GM13977 (cell line): ENCODE data around the gene MSI2.

Source experiments
- DNase-seq: peaks from one replicate; pipeline ENCODE4 v3.0.0; 2012; ENCODE audit warnings: low spot score
- CTCF ChIP-seq: IDR thresholded peaks from 2 replicates; pipeline ENCODE4 v1.5.1; 2012; ENCODE audit warnings: mild to moderate bottlenecking, control low read depth; ENCODE audit not compliant: insufficient read depth; ENCODE audit errors: extremely low read depth, missing control alignments
- in situ Hi-C: fragments of 300-500 bp; cut with MboI; formaldehyde crosslinking; loops from one replicate; pipeline ENCODE4 v1.12.0; 2022; ENCODE audit warnings: low sequenced_read_pairs, low pct_unique_long_range_greater_than_20kb, mixed read lengths, inconsistent platforms; ENCODE audit not compliant: unreplicated experiment

Gene MSI2

DNA sequence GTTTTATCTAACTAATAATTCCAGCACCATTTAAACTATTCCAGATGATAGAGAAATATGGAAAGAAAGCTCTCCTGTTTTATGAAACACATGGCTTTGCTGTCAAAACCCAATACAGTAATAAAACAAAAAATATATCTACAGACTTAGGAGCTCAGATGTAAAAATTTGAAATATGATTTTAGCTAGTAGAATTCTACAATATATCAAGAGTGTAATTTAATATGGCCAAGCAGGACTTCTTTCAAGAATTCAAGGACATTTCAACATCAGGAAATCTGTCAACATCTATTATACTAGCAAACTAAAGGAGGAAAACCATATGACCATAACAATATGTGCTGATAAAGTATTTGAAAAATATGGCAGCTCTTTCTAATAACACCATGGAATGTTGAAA is 431.3 kb downstream of the MSI2 start:
- in situ Hi-C loops, result no loop called here
- no peak for DNase-seq
- TF ChIP-seq CTCF, result no peak

DNA sequence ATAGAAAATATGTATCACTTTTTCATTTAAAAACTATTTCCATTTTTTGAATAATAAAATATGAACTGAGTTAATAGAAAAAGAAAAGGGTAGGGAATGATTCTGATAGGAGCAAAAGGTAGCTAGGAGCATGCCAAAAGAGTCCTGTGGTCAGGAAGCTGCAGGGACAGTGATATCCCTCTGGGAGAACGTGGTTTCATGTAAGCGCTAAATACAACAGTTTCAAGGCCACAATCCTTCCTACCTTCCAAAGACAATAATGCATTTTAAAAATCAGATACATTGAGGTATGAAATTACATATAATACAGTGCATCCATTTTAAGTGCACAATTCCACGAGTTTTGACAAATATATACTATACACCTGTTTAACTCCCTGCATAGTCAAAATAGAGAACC is 432.9 kb downstream of the MSI2 start:
- no peak for DNase-seq
- TF ChIP-seq CTCF, result no peak
- in situ Hi-C loops, result no loop called here

- no peak for TF ChIP-seq CTCF
- in situ Hi-C loops, result no loop called here
- no peak for DNase-seq
Measured at GRCh38 chr17:57691939-57692338, 435.6 kb downstream of the MSI2 start.

GRCh38 chr17:57692770-57693169 is 436.4 kb downstream of the MSI2 start:
- TF ChIP-seq CTCF, result no peak
- in situ Hi-C loops, result no loop called here
- no peak for DNase-seq

DNA sequence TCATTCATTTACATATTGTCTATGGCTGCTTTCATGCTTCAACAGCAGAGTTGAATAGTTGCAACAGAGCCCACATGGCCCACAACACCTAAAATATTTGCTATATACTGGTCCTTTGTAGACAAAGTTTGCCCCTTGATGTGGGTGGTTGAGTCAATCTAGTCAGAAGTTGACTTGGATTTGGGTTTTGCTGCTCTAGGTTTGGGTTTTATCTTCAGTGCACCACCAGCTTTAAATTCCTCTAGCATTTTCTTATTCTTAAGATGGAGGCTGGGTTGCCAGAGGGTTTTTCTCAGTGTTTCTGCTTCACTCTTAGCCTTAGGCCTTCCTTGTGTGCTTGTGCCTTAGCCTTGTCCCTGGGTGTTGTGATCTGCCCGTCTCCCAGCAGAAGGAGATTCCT is 437.7 kb downstream of the MSI2 start:
- TF ChIP-seq CTCF, result no peak
- no peak for DNase-seq
- in situ Hi-C loops, result no loop called here

- TF ChIP-seq CTCF, result no peak
- in situ Hi-C loops, result no loop called here
- DNase-seq, result no peak
Measured at GRCh38 chr17:57696050-57696449, 439.7 kb downstream of the MSI2 start.

DNA sequence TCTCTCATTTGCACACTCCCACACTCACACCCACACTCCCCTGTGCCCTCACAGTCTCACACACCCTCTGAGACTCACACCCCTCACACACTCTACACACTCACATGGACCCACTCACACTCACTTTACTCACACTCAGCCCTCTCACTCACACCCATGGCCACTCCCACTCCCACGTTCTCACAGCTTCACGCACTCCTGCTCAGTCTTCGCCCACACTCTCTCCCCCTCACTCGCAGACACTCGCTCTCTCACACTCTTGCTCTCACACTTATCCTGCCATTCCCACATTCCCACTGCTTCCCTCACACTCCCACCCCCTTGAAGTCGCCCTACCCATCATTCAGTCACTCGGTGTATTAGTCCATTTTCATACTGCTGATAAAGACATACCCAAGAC is 440.9 kb downstream of the MSI2 start:
- in situ Hi-C loops, result no loop called here
- no peak for TF ChIP-seq CTCF
- no peak for DNase-seq
